Omental fat pad (tissue), 4 donors: ENCODE measurements around the gene OR56A5. TPM values are rescaled to one million over a fixed set of nuclear protein-coding genes. Genes with fewer than 3 reads are reported as not detected.

Source experiments
- ATAC-seq: fragments of 150-250 bp; one replicate; pipeline ENCODE4 v1.9.1; 2016; ENCODE audit warnings: mild to moderate bottlenecking, moderate library complexity; ENCODE audit not compliant: low FRiP score
- DNase-seq: peaks from one replicate; pipeline ENCODE4 v3.0.0-alpha.2; 2019; ENCODE audit warnings: low spot score
- CTCF ChIP-seq, 3 donors: fragments of 450-650 bp; IDR thresholded peaks; one replicate each; pipeline ENCODE4 v1.5.1; 2016 to 2017; ENCODE audit warnings: antibody characterized with exemption in 3 of 3, mild to moderate bottlenecking in 3 of 3, moderate library complexity in 2 of 3
- small RNA-seq: library from RNA; depleted of rRNA; stranded (forward); fragments of <200 nt; gene quantifications from one replicate; pipeline ENCODE3, GENCODE V24; 2016
- total RNA-seq, 4 donors: library from RNA; depleted of rRNA; stranded (reverse); fragments of >200 nt; gene quantifications; one replicate each; pipeline ENCODE4 v1.1.0, GENCODE V29; 2016

OR56A5 gene
- total RNA-seq, 4 donors from 2014 or later = not detected

DNA sequence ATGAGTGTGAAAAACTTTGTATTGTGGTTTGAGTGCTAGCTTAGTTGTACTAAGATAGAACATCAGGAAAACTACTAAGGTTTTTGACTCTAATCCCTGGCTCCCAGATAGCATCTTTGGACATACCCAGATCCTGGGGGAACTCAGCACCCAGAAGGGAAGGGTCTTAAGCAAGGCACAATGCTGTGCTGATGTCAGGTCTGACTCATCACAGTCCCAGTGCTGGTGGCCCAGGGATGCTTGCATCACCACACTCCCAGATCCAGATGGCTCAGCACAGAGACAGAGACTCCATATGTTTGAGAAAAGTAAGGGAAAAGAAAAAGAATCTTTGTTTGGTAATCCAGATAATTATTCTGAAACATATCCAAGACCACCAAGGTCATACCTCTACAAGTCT, 44.5 kb downstream of the OR56A5 start:
- DNase-seq = no peak
- no peak for ATAC-seq
- TF ChIP-seq CTCF (IDR thresholded peaks at IDR 0.05) = no peak

- DNase-seq = no peak
- ATAC-seq = no peak
- no peak for TF ChIP-seq CTCF (IDR thresholded peaks at IDR 0.05)
These were observed 44.9 kb downstream of the OR56A5 start for GRCh38 chr11:5923427-5923776.

DNA sequence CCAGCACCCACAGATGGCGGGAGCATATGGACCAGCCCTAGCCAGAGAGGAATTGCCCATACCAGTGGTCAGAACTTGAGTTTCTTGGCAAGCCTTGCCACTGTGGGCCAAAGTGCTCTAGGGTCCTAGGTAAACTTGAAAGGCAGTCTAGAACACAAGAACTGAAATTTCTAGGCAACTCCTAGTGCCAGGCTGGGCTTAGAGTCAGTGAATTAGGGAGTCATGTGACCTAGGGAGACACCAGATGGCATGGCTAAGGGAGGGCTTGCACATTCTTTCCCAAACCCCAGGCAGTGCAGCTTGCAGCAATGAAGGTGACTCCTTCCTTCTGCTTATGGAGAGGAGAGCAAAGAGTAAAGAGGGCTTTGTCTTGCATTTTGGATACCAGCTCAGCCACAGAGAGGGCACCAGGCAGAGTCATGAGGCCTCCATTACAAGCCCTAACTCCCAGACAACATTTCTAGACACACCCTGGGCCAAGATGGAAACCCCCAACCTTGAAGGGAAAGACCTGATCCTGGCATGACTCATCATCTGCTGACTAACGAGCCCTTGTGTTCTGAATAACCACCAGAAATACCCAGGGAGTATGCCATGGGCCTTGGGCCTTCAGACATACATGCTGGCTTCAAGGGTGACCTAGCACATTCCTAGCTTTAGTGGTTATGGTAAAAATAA, 45.4 kb downstream of the OR56A5 start:
- TF ChIP-seq CTCF (IDR thresholded peaks at IDR 0.05) = no peak
- ATAC-seq (no peak), DNase-seq (no peak)

Small RNA genes within 50 kb of the gene (small RNA-seq; reads per million reads assigned to genes)
- gene RNA5SP329 = not detected

Other genes with a start within 250 kb of the OR56A5 start
- gene OR56B1, start 232.0 kb downstream of the OR56A5 start, total RNA-seq = under 1 TPM in 1 of 4 donors, not detected in 3; 0.47 TPM
- gene OR52N4, start 214.3 kb downstream of the OR56A5 start, total RNA-seq = under 1 TPM in 1 of 4 donors, not detected in 3; 0.72 TPM
- 10 to 100 TPM in 1 of 4 donors, not detected in 3; 11.9 TPM for gene OR52N5, start 185.1 kb downstream of the OR56A5 start, total RNA-seq
- 10 to 100 TPM in 1 of 4 donors, 1 to 10 TPM in 1, under 1 TPM in 1, not detected in 1; 0.46 to 13.9 (median 2.4) TPM for gene OR52N1, start 177.2 kb downstream of the OR56A5 start, total RNA-seq
- gene OR52N2, start 159.6 kb downstream of the OR56A5 start, total RNA-seq = not detected
- gene OR52E6, start 126.6 kb downstream of the OR56A5 start, total RNA-seq = not detected
- not detected for gene OR52E8, start 110.8 kb downstream of the OR56A5 start, total RNA-seq
- not detected for gene OR52E4, start 87.9 kb downstream of the OR56A5 start, total RNA-seq
- not detected for gene OR52E5, start 75.3 kb downstream of the OR56A5 start, total RNA-seq
- not detected for gene OR56A3, start 26.2 kb downstream of the OR56A5 start, total RNA-seq
- not detected for gene OR52L1, start 18.5 kb upstream of the OR56A5 start, total RNA-seq
- not detected for gene OR56A4, start 38.5 kb upstream of the OR56A5 start, total RNA-seq
- under 1 TPM in 1 of 4 donors, not detected in 3; 0.06 TPM for gene OR56A1, start 62.3 kb upstream of the OR56A5 start, total RNA-seq
- not detected for gene OR56B4, start 139.2 kb upstream of the OR56A5 start, total RNA-seq
- not detected for gene OR52B2, start 201.8 kb upstream of the OR56A5 start, total RNA-seq
- not detected for gene OR52W1, start 230.7 kb upstream of the OR56A5 start, total RNA-seq
- not detected for gene C11orf42, start 237.1 kb upstream of the OR56A5 start, total RNA-seq